ENCODE data around the gene RSPO4. TPM values are rescaled to one million over a fixed set of nuclear protein-coding genes. Genes with fewer than 3 reads are reported as not detected.

RSPO4 gene
- polyA plus RNA-seq, 1 donor (not counting 4 experiments of a cell fraction or from before 2014, with no cell fraction given): not detected

GRCh38 chr20:951384-952169 lies 50.5 kb downstream of the RSPO4 start:
- TF ChIP-seq EZH2 (IDR thresholded peaks at IDR 0.05; ENCODE audit: low read length): no peak
- peak in 1 of 3 experiments; percentile 28 for TF ChIP-seq CTCF (optimal IDR thresholded peaks at IDR 0.05 in 1 of 3, IDR thresholded peaks at IDR 0.05 in 1 of 3, conservative IDR thresholded peaks at IDR 0.05 in 1 of 3; ENCODE audit: extremely low read depth in 1 of 3, insufficient read depth in 2 of 3, low read length in 3 of 3)
- no peak overlapping the region for H3K4me3 ChIP-seq (ENCODE audit: control insufficient read depth in 2 of 3, extremely low read depth in 1 of 3, insufficient read depth in 2 of 3, low read depth in 1 of 3, low read length in 3 of 3)
- H2AFZ ChIP-seq (ENCODE audit: control insufficient read depth, low read length): no peak overlapping the region
- H3K4me2 ChIP-seq (ENCODE audit: control insufficient read depth, extremely low read depth, insufficient read depth, low read depth, low read length): no peak overlapping the region
- FAIRE-seq (no peak), DNase-seq (ENCODE audit: low read depth, low spot score) (no peak)
- H3K79me2 ChIP-seq (ENCODE audit: control insufficient read depth, insufficient read depth, low read length): no peaks in the 10 kb centered on the region
- H3K9me3 ChIP-seq (ENCODE audit: control insufficient read depth, low read depth, low read length): no peaks in the 10 kb centered on the region
- no peaks in the 10 kb centered on the region for H3K9me1 ChIP-seq (ENCODE audit: control insufficient read depth, extremely low read depth, insufficient read depth, low read length)
- no peaks in the 10 kb centered on the region for H3K4me1 ChIP-seq (ENCODE audit: control insufficient read depth, extremely low read depth, insufficient read depth, low read length)
- H4K20me1 ChIP-seq (ENCODE audit: control insufficient read depth, extremely low read depth, insufficient read depth, low read length): no peaks in the 10 kb centered on the region
- H3K9ac ChIP-seq (ENCODE audit: control insufficient read depth, extremely low read depth, insufficient read depth, low read length): no peak overlapping the region
- no peak overlapping the region for H3K27ac ChIP-seq (ENCODE audit: control insufficient read depth, insufficient read depth, low read length)
- dilution Hi-C loops (cut with MboI; ENCODE audit: extremely low pct_ligation_motif_present, low sequenced_read_pairs): no loop called here
- peaks cover 6% of the 10 kb centered on the region for H3K27me3 ChIP-seq (ENCODE audit: control insufficient read depth, extremely low read depth, insufficient read depth, low read length)
- no peaks in the 10 kb centered on the region for H3K36me3 ChIP-seq (ENCODE audit: control insufficient read depth in 2 of 2, extremely low read depth in 1 of 2, insufficient read depth in 2 of 2, low read length in 2 of 2)

- Histone ChIP-seq H3K4me3 (ENCODE audit: control insufficient read depth in 2 of 3, extremely low read depth in 1 of 3, insufficient read depth in 2 of 3, low read depth in 1 of 3, low read length in 3 of 3) (no peak overlapping the region), H3K27ac (ENCODE audit: control insufficient read depth, insufficient read depth, low read length) (no peak overlapping the region), H3K9me1 (ENCODE audit: control insufficient read depth, extremely low read depth, insufficient read depth, low read length) (no peaks in the 10 kb centered on the region), H3K79me2 (ENCODE audit: control insufficient read depth, insufficient read depth, low read length) (no peaks in the 10 kb centered on the region), H4K20me1 (ENCODE audit: control insufficient read depth, extremely low read depth, insufficient read depth, low read length) (no peaks in the 10 kb centered on the region), H2AFZ (ENCODE audit: control insufficient read depth, low read length) (no peak overlapping the region), H3K9ac (ENCODE audit: control insufficient read depth, extremely low read depth, insufficient read depth, low read length) (no peak overlapping the region), H3K36me3 (ENCODE audit: control insufficient read depth in 2 of 2, extremely low read depth in 1 of 2, insufficient read depth in 2 of 2, low read length in 2 of 2) (no peaks in the 10 kb centered on the region), H3K4me1 (ENCODE audit: control insufficient read depth, extremely low read depth, insufficient read depth, low read length) (no peaks in the 10 kb centered on the region), H3K4me2 (ENCODE audit: control insufficient read depth, extremely low read depth, insufficient read depth, low read depth, low read length) (no peak overlapping the region), H3K9me3 (ENCODE audit: control insufficient read depth, low read depth, low read length) (no peaks in the 10 kb centered on the region), H3K27me3 (ENCODE audit: control insufficient read depth, extremely low read depth, insufficient read depth, low read length) (peaks cover 2% of the 10 kb centered on the region)
- dilution Hi-C loops (cut with MboI; ENCODE audit: extremely low pct_ligation_motif_present, low sequenced_read_pairs): no loop called here
- no peak for FAIRE-seq
- TF ChIP-seq CTCF (optimal IDR thresholded peaks at IDR 0.05 in 1 of 3, IDR thresholded peaks at IDR 0.05 in 1 of 3, conservative IDR thresholded peaks at IDR 0.05 in 1 of 3; ENCODE audit: extremely low read depth in 1 of 3, insufficient read depth in 2 of 3, low read length in 3 of 3) (no peak), EZH2 (IDR thresholded peaks at IDR 0.05; ENCODE audit: low read length) (no peak)
- DNase-seq (ENCODE audit: low read depth, low spot score): no peak
Observed at GRCh38 chr20:949717-950116, 52.4 kb downstream of the RSPO4 start.

All from keratinocyte (primary cell).